K562 (cell line): ENCODE measurements around the gene ATAD5. TPM values are rescaled to one million over a fixed set of nuclear protein-coding genes. Genes with fewer than 3 reads are reported as not detected.

ENCODE experiments used
- ATAC-seq: fragments of 200-7000 bp; cut with Tn5 transposase; 3 replicates; pipeline ENCODE4 v1.9.1; 2020; ENCODE audit warnings: moderate library complexity
- BruUV-seq: library from RNA; stranded (reverse); fragments of 400-500 nt; replicated peaks from 2 replicates; lab custom pipeline; 2021; lab: Mats Ljungman, UMichigan
- CTCF ChIA-PET: fragments of 300-600 bp; formaldehyde crosslinking; extraction: SDS; loops from one replicate; lab custom pipeline; 2021; ENCODE audit warnings: low intra/inter-chr PET ratio; lab: Yijun Ruan, JAX
- POLR2A ChIA-PET: fragments of 300-600, 350-650 bp; sonication (Branson Sonifier 250); formaldehyde crosslinking; extraction: SDS; loops from one replicate; lab custom pipeline; 2021; ENCODE audit warnings: antibody characterized with exemption, inconsistent platforms; lab: Yijun Ruan, JAX
- DNase-seq, 4 experiments: peaks; one replicate each; pipeline versions ENCODE4 v3.0.0 to v3.0.0-alpha.2; 2011 to 2018; ENCODE audit warnings: low spot score in 3 of 4, mixed read lengths in 3 of 4; ENCODE audit errors: extremely low read depth in 1 of 4
- FAIRE-seq: peaks from 2 replicates; lab custom pipeline; 2011; peaks lifted over from hg19 to GRCh38; lab: Jason Lieb, UNC
- H2AFZ ChIP-seq: 2 replicates; pipeline ENCODE4 v1.6.0; 2011; ENCODE audit warnings: low read depth, low read length, control low read depth, inconsistent platforms
- H3K27ac ChIP-seq: fragments of 200-600 bp; 3 replicates; pipeline ENCODE4 v1.8.0; 2011; ENCODE audit warnings: low read depth, mild to moderate bottlenecking, control low read depth, inconsistent platforms, low read length, moderate library complexity, mixed read lengths; ENCODE audit errors: extremely low read depth
- H3K27me3 ChIP-seq, 2 experiments: fragments of 300-600 bp in 1 of 2; 2 replicates in 1 of 2; 3 replicates in 1 of 2; pipeline versions ENCODE4 v1.6.0 to v1.8.0; 2011; ENCODE audit warnings: inconsistent platforms in 2 of 2, low read length in 2 of 2, mild to moderate bottlenecking in 1 of 2, mixed read lengths in 1 of 2, moderate library complexity in 1 of 2; ENCODE audit not compliant: control insufficient read depth in 2 of 2, insufficient read depth in 2 of 2
- H3K36me3 ChIP-seq: fragments of 300-600 bp; 3 replicates; pipeline ENCODE4 v1.8.0; 2011; ENCODE audit warnings: mild to moderate bottlenecking, low read length, inconsistent platforms; ENCODE audit not compliant: control insufficient read depth, insufficient read depth
- H3K4me1 ChIP-seq, 2 experiments: fragments of 200-600 bp in 1 of 2; replicated peaks in 1 of 2; 2 replicates in 1 of 2; 3 replicates in 1 of 2; pipeline versions ENCODE4 v1.5.1 to v1.8.0; 2011; ENCODE audit warnings: inconsistent platforms in 2 of 2, low read length in 2 of 2, mild to moderate bottlenecking in 1 of 2, mixed read lengths in 1 of 2, moderate library complexity in 1 of 2; ENCODE audit not compliant: control insufficient read depth in 2 of 2, insufficient read depth in 2 of 2
- H3K4me2 ChIP-seq: 2 replicates; pipeline ENCODE4 v1.6.1; 2011; ENCODE audit warnings: low read length, control low read depth, inconsistent platforms, mixed read lengths; ENCODE audit not compliant: insufficient read depth
- H3K4me3 ChIP-seq: fragments of 200-600 bp; sonication (generic), shearing (Covaris generic); 2 replicates; pipeline ENCODE4 v1.5.1; 2016; ENCODE audit warnings: control low read depth, inconsistent platforms
- H3K79me2 ChIP-seq: fragments of 200-600 bp; 3 replicates; pipeline ENCODE4 v1.8.0; 2011; ENCODE audit warnings: low read length, inconsistent platforms; ENCODE audit not compliant: control insufficient read depth, insufficient read depth
- H3K9ac ChIP-seq, 2 experiments: 2 replicates each; pipeline versions ENCODE4 v1.6.0 to v1.6.1; 2011; ENCODE audit warnings: low read depth in 2 of 2, low read length in 2 of 2, control low read depth in 1 of 2, inconsistent platforms in 1 of 2, mild to moderate bottlenecking in 1 of 2, mixed read lengths in 1 of 2; ENCODE audit not compliant: insufficient read depth in 1 of 2
- H3K9me1 ChIP-seq: one replicate; pipeline ENCODE4 v1.6.0; 2011; ENCODE audit warnings: inconsistent platforms, mild to moderate bottlenecking, low read length, moderate library complexity; ENCODE audit not compliant: control insufficient read depth, insufficient read depth
- H3K9me3 ChIP-seq: replicated peaks from 2 replicates; pipeline ENCODE4 v1.5.1; 2011; ENCODE audit warnings: low read depth, low read length, inconsistent platforms; ENCODE audit not compliant: control insufficient read depth, insufficient read depth
- H4K20me1 ChIP-seq: replicated peaks from 2 replicates; pipeline ENCODE4 v1.6.1; 2011; ENCODE audit warnings: low read length, inconsistent platforms, mixed read lengths; ENCODE audit not compliant: control insufficient read depth, insufficient read depth
- MTA1 ChIP-seq: fragments of 450-650 bp; IDR thresholded peaks from 2 replicates; pipeline ENCODE4 v1.6.1; 2017; ENCODE audit warnings: borderline replicate concordance
- POLR2AphosphoS2 ChIP-seq: IDR thresholded peaks from 2 replicates; pipeline ENCODE4 v1.6.1; 2012; ENCODE audit warnings: low read length, improper control_type of control experiment
- POLR2G ChIP-seq: fragments of 200-400 bp; formaldehyde crosslinking; IDR thresholded peaks from 2 replicates; pipeline ENCODE4 v1.6.1; 2017; ENCODE audit warnings: low read depth, mild to moderate bottlenecking, antibody characterized with exemption, low read length, moderate library complexity
- RBM22 ChIP-seq: fragments of 200-400 bp; formaldehyde crosslinking; IDR thresholded peaks from 2 replicates; pipeline ENCODE4 v1.6.1; 2018; ENCODE audit warnings: low read length, low read depth; ENCODE audit not compliant: poor library complexity, severe bottlenecking
- RUNX1 ChIP-seq: sonication (generic); IDR thresholded peaks from 2 replicates; pipeline ENCODE4 v1.6.1; 2016; ENCODE audit warnings: antibody characterized with exemption, low read depth
- ZNF699 ChIP-seq: fragments of 250-450 bp; sonication (Bioruptor Pico); IDR thresholded peaks from 2 replicates; pipeline ENCODE4 v1.8.0; 2021; ENCODE audit warnings: mild to moderate bottlenecking, moderate library complexity; ENCODE audit not compliant: insufficient replicate concordance
- WGBS: fragments of 100-300 bp; shearing (Covaris generic); methylation state at CpG from one replicate; pipeline ENCODE4 v1.1.6; 2016; ENCODE audit warnings: low coverage, mixed read lengths; ENCODE audit not compliant: insufficient coverage; ENCODE audit errors: missing lambda C conversion rate; 5-methylcytosine and 5-hydroxymethylcytosine counted together
- in situ Hi-C: fragments of 300-500 bp; cut with MboI; formaldehyde crosslinking; loops from 4 replicates; pipeline ENCODE4 v1.15.0; 2018; ENCODE audit warnings: inconsistent platforms, mixed read lengths
- intact Hi-C: fragments of 100-400 bp; cut with micrococcal nuclease; formaldehyde crosslinking; loops from 2 replicates; pipeline ENCODE4 v1.14.2; 2022
- polyA plus RNA-seq, 8 experiments: library from polyadenylated mRNA; depleted of rRNA in 4 of 8; stranded (reverse) in 5 of 8; unstranded in 3 of 8; fragments of >200 nt; fragmentation: Nextera tagmentation in 2 of 8; fragmentation: Illumina TruSeq in 1 of 8; extraction: Ambion mirVana in 2 of 8; extraction: Trizol in 1 of 8; gene quantifications; 2 replicates each; pipeline versions ENCODE4 v1.2.1 to v1.2.3, GENCODE V29; 2011 to 2014; ENCODE audit warnings: inconsistent platforms in 1 of 8, missing spikeins in 1 of 8
- total RNA-seq, 7 experiments: library from RNA; depleted of rRNA in 6 of 7; stranded (reverse); fragments of >200 nt in 6 of 7; fragmentation: Illumina TruSeq in 2 of 7; extraction: Trizol in 2 of 7; gene quantifications; 2 replicates each; pipeline versions ENCODE4 v1.2.1 to v1.2.3, GENCODE V29; 2011 to 2021; ENCODE audit warnings: low replicate concordance in 1 of 7

ATAD5 gene
- total and polyA plus RNA-seq, 9 of the 15 experiments (the other 6 are each of a cell fraction or from before 2014, with no cell fraction given), result 4.6 to 25.6 (median 19.5) TPM

- H3K27ac ChIP-seq, result no peak overlapping the region
- no peaks in the 10 kb centered on the region for H3K79me2 ChIP-seq
- TF ChIP-seq POLR2AphosphoS2, result 0 out of 2 replicates have a peak, but pooled peaks have one; percentile 16
- 0 out of 2 replicates have a peak, but pooled peaks have one; percentile 5 for TF ChIP-seq POLR2G
- no peak for TF ChIP-seq RUNX1
- TF ChIP-seq, all 486 proteins: peak for 2
- H2AFZ ChIP-seq, result no peak overlapping the region
- CTCF ChIA-PET, result no interaction called here
- H3K9me3 ChIP-seq, result no peaks in the 10 kb centered on the region
- H3K4me3 ChIP-seq, result no peak overlapping the region
- H4K20me1 ChIP-seq, result no peaks in the 10 kb centered on the region
- no TSS peak for BruUV-seq
- H3K9ac ChIP-seq, result no peak overlapping the region
- ATAC-seq (no peak), FAIRE-seq (no peak), DNase-seq (no peak)
- POLR2A ChIA-PET, result interaction anchor here (1.0 kb wide), 1 partner anchor 35 kb away, joined by 3 read pairs; no protein-coding TSS in a partner anchor
- H3K4me1 ChIP-seq, result no peaks in the 10 kb centered on the region
- no peak overlapping the region for H3K4me2 ChIP-seq
- intact Hi-C loops (no loop called here), in situ Hi-C loops (no loop called here)
- H3K9me1 ChIP-seq, result no peaks in the 10 kb centered on the region
- 100% methylated on average over 1 of the region's 2 CpGs for WGBS
- no peaks in the 10 kb centered on the region for H3K27me3 ChIP-seq
- peaks cover 85% of the 10 kb centered on the region for H3K36me3 ChIP-seq
These were observed 41.5 kb upstream of the ATAD5 start for GRCh38 chr17:30790279-30790678.

GRCh38 chr17:30793282-30793977, 38.3 kb upstream of the ATAD5 start:
- Histone ChIP-seq H3K27ac (no peak overlapping the region), H3K27me3 (no peaks in the 10 kb centered on the region), H3K9me1 (no peaks in the 10 kb centered on the region), H3K79me2 (no peaks in the 10 kb centered on the region), H4K20me1 (no peaks in the 10 kb centered on the region), H2AFZ (no peak overlapping the region), H3K9ac (no peak overlapping the region), H3K4me2 (no peak overlapping the region), H3K4me3 (no peak overlapping the region), H3K9me3 (no peaks in the 10 kb centered on the region), H3K4me1 (no peaks in the 10 kb centered on the region), H3K36me3 (peaks cover 88% of the 10 kb centered on the region)
- FAIRE-seq (no peak), DNase-seq (no peak), ATAC-seq (no peak)
- intact Hi-C loops (no loop called here), in situ Hi-C loops (no loop called here)
- ChIA-PET CTCF (no interaction called here), POLR2A (interaction anchor here (0.7 kb wide), 1 partner anchor 12 kb away, joined by 3 read pairs; no protein-coding TSS in a partner anchor)
- 90% methylated on average over 9 of the region's 9 CpGs for WGBS
- TSS peak; percentile 4 for BruUV-seq
- TF ChIP-seq MTA1 (no peak), RBM22 (peak; percentile 21), POLR2G (0 out of 2 replicates have a peak, but pooled peaks have one; percentile 31), ZNF699 (CRISPR knock-in tag) (no peak)
- TF ChIP-seq, all 486 proteins: peak for 2
